T-helper 9 cell (primary cell): ENCODE measurements around the gene TBL1XR1.

Experiments used
- DNase-seq: peaks from one replicate; pipeline ENCODE4 v3.0.0-alpha.2; 2020

The TBL1XR1 gene

DNA sequence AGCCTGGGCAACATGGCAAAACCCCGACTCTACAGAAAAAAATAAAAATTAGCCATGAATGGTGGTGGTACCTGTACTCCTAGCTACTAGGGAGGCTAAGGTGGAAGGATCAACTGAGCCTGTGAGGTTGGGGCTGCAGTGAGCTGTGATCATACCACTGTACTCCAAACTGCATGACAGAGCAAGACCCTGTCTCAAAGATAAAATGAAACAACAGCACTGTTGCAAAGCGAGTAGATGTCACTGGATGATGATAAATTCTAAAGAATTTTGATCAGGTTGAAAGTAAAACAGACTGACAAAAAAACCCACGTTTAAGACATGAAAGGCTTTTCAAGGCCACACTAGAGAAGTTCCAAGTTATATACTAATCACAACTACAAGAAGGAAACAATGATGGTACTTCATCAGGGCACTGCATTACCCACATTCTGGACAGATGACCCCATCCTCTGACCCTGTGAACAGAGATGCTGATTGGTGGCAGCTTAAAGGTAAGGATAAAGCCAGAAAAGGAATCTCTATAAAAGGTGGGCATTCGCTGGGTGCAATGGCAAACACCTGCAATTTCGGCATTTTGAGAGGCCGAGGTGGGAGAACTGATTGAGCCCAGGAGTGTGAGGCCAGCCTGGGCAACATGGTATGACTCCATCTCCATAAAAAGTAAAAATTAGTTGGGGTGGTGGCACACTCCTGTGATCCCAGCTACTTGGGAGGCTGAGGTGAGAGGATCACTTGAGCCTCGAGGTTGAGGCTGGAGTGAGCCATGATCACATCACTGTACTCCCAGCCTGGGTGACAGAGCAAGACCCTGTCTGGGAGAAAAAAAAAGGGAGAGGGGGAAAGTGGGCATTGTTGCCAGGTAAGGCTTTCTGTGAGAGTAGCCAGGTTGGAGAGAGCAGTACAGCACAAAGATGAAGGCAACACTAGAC lies 59.2 kb downstream of the TBL1XR1 start:
- no peak for DNase-seq

DNA sequence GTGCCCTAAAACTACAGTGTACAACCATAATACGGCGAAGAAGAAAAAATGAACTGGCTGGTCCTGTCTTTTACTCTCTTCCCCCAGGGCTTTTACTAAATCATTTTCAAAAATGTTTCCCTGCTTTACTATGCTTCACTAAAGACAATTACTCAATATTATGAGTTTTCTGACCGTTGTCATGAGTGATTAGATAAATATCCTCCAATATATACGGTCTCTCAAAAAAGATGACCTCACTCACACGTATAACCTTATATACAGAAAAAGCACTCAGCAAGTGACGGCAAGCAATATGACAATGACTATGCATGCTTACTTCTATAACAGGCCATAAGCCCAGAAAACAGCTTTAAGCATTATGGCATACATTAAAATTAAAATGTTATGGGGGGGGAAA lies 60.5 kb downstream of the TBL1XR1 start:
- DNase-seq: no peak

DNA sequence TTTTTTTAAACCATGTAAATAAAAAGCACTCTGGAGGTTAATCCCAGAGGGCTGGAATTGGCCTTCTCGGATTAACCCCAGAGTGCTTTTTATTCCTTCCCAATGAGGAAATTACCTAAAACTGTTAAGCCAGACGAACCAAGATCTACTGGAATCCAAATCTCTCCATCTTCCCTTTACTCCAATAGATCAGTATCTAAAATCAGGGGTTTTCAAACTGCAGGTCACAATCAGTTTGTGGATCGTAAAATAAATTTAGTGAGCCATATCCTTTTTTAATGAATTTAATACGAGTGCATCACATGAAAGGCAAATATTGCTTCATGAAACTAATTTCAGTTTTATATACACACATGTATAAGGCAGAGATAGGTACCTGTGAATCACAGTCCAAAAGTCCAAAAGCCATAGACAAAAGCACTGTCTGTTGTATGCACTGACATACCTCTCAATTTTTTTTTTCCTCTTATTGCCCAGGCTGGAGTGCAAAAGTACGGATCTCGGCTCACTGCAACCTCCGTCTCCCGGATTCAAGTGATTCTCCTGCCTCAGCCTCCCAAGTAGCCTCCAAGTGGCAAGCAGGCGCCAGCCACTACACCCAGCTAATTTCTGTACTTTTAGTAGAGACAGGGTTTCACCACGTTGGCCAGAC lies 61.3 kb downstream of the TBL1XR1 start:
- no peak for DNase-seq

GRCh38 chr3:177134816-177135210 lies 62.5 kb downstream of the TBL1XR1 start:
- DNase-seq: no peak

- DNase-seq: no peak
These were observed 63.1 kb downstream of the TBL1XR1 start for GRCh38 chr3:177133860-177134815.

DNA sequence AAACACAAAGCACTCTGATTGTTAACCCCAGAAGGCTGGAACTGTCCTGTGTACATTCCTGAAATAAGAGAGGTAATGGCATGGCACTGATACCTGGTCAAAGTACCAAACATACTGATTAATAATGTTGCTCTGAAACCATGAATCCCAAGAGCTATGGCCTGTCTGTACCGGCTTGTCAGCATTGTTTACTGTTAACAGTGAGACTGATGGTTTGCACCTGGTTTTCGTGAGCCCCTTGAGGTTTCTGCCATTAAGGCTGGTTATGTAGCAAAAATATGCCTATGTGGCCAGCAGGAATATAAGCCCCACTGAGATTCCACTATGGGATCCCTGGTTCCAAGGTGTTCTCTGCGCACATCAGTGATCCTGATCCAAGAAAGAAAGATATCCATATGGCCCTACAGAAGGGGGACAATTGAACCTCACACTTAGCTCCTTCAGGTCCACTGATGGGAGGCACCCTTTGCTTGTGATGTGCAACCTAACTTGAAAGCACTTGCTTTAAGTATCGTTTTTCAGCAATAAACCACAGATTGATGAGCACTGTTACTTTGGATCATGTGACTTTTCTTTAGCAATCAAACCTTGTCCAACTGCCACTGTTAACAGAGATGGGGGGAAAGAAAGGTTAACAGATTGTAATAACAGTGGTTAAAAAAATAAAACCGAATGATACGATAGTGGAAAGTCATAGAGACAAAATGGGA lies 65.2 kb downstream of the TBL1XR1 start:
- no peak for DNase-seq

DNA sequence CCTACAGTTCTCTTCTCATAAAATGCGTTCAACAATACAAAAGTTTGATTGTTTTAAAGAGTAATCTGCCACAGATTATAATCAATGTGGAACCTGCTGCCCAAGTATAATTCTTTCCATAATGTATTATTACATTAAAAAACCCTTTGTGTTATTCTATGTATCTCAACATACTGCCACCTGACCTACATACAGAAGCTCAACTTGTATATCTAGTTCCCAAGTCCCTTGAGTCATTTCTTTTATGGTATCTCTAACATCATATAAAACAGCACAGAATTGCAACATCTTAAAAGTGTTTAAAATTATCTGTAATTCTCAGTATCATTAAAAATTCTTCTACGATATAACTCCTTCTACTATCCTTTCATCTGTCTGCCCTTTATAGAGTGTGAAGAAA lies 70.3 kb downstream of the TBL1XR1 start:
- DNase-seq: no peak

- no peak for DNase-seq
These were observed 71.1 kb downstream of the TBL1XR1 start for GRCh38 chr3:177126015-177126773.

DNA sequence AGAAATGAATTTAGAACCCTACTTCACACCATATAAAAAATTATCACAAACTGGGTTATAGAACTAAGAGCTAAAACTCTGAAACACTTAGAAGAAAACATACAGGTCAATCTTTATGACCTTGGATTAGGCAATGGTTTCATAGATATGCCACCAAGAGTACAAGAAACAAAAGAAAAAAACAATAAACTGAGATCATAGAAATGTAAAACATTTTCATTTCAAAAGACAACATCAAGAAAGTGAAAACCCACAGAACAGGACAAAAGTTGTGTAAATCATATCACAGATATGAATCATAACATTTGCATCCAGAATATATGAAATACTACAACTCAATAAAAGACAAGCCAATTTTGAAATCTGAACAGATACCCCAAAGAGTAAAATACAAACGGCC lies 72.4 kb downstream of the TBL1XR1 start:
- no peak for DNase-seq

DNA sequence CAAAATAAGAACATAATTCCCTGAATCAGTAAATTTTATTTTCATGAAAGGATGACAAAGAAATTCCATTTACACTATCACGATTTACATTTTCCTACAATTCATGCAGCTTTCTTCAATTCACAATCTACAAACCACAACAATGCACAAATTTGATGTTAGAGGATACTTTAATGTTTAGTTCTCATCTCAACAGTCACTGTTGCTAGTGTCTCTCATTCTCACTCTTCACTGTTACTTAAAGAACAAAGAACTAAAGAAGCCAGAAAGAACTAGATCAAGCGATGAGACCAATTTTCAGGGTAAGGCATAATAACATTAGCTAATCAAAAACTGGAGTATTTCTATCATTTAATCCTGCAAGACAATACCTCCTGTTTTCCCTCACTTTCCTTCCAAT lies 73.5 kb downstream of the TBL1XR1 start:
- DNase-seq: no peak

- DNase-seq: no peak
These were observed 75.0 kb downstream of the TBL1XR1 start for GRCh38 chr3:177122183-177122856.

- DNase-seq: no peak
These were observed 77.5 kb downstream of the TBL1XR1 start for GRCh38 chr3:177119829-177120228.

DNA sequence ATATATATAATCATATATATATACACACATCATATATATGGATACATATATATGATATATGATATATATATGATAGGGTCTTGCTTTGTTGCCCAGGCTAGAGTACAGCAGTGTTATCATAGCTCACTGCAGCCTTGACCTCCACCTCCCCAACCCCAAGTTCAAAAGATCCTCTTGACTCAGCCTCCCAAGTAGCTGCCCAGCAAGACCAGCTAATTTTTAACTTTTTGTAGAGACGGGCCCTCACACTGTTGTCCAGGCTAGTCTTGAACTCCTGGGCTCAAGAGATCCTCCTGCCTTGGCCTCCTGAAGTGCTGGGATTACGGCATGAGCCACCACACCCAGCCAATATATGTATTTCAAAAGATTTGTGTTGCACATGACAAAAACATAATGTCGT lies 83.0 kb downstream of the TBL1XR1 start:
- no peak for DNase-seq

DNA sequence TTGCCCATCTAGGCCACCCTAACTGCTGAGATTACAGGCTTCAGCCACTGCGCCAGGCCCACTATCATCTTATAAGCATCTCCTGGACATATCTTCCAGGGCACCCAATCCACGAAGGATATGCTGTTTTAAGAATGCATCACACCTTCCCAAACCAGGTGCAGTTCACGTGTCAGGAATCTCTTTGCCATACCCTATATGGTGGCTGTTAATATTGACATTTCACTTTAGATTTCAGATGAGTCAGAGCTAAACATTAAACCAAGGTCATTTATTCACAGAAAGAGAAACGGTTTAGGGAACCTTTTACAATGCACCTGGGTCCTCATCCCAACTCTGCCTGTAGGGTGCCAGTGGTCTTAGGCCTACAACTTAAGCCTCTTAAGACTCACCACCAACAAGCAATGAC lies 85.7 kb downstream of the TBL1XR1 start:
- DNase-seq: no peak

- no peak for DNase-seq
These were observed 86.4 kb downstream of the TBL1XR1 start for GRCh38 chr3:177110895-177111294.

DNA sequence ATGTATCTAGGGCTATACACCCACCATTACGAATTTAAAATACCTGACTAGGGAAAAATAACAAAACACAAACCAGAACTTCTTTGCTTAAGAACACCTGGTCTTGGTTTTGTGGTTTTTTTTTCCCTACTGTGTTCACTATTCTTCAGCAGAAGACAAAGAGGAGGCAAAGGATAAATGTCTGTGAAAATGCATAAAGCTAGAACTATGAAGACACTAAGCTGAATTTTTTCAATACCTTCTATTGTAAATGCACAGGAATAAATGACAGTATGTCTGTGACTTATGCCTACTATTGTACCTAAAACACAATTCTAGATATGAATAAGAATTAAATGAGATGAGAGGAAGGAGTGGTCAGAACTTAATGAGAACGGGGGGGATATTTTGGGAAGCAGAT lies 86.9 kb downstream of the TBL1XR1 start:
- no peak for DNase-seq

DNA sequence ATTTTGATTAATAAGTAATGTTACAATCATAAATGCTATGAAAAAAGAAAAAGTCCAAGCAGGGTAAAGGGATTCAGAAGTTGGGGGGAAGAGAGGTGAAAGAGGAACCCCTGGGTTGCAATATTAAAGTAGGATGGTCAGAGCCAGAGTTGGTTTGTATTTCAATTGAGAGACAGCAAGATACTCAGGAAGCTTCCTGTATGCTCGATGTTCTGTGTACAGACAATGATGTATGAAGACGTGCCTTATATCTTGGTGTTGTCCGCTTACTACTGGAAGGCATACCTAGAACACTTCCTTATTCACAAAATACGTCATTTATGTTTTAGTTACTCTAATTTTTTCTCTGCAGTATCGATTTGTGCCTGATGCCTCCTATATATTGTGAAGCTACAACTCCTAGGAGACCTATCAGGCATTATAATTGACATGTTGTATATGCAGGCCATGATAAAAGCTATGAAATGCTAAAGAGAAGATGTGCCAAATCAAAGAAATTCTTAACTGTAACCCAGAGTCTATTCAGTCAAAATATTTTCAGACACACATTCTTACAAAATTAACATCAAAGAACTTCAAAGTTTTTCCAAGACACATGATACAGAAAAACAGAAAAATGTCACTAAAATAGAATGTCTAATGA lies 87.5 kb downstream of the TBL1XR1 start:
- no peak for DNase-seq

DNA sequence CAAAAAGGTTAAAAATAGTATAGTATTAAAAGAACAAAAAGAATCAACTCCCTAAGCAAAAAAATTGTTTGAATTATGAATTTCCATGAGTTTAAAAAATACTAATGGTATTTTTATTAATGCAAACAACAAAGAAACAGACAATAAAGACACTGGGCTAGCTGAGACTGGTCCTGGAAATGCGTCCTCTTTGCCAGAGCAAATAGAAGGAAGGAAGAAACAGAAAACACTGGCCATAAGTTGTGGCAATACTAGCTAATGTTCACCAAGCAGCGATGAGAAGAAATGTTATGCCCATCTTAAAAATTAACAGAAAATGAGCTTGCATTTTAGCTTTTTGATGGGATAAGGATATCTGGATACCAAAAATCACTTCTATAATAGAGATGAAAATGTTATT lies 88.6 kb downstream of the TBL1XR1 start:
- no peak for DNase-seq

GRCh38 chr3:177107461-177108239 lies 89.6 kb downstream of the TBL1XR1 start:
- no peak for DNase-seq

DNA sequence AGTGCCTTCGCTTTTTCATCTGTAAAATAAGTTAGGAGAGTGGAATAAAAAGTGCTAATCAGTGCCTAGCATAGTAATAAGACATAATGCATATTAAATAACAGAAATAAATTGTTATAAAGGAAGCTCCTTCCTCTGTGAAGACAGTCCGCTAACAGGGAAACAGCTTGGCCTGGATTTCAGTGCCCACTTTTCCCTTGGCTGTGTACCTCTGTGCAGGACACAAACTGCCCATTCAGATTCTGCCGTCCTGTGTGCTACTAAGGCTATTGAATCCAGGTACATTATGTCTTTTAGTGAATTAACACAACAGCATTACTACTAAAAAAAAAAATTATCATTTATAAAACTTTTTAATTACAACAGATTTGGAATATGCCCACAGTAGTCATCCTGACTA lies 90.7 kb downstream of the TBL1XR1 start:
- DNase-seq: no peak
